Loucy (cell line): ENCODE data around the gene ACP3.
A peak's percentile ranks its signal among the peaks of the same experiment; 100 is the strongest.
"Not testable (repeated sequence)": the region's sequence is repeated elsewhere in the genome, so short reads cannot be mapped to it uniquely, and the experiment has no call there.

Source experiments
- H2AFZ ChIP-seq: fragments of 200-600 bp; sonication (generic); 2 replicates; pipeline ENCODE4 v1.6.0; 2016; ENCODE audit warnings: antibody characterized with exemption, mild to moderate bottlenecking, low read length, moderate library complexity
- H3F3A ChIP-seq: fragments of 200-600 bp; 2 replicates; pipeline ENCODE4 v1.6.0; 2016; ENCODE audit warnings: antibody characterized with exemption, low read depth, mild to moderate bottlenecking
- H3K27me3 ChIP-seq: fragments of 200-600 bp; sonication (generic); 2 replicates; pipeline ENCODE4 v1.6.1; 2014; ENCODE audit warnings: low read length, mild to moderate bottlenecking; ENCODE audit not compliant: insufficient read depth, poor library complexity, severe bottlenecking
- H3K36me3 ChIP-seq: fragments of 200-600 bp; sonication (generic); 2 replicates; pipeline ENCODE4 v1.6.1; 2016; ENCODE audit warnings: low read length; ENCODE audit not compliant: insufficient read depth
- H3K4me1 ChIP-seq: fragments of 200-600 bp; sonication (generic); 2 replicates; pipeline ENCODE4 v1.5.1; 2014; ENCODE audit warnings: low read length, mild to moderate bottlenecking; ENCODE audit not compliant: insufficient read depth, poor library complexity, severe bottlenecking
- H3K4me2 ChIP-seq: fragments of 200-600 bp; sonication (generic); 2 replicates; pipeline ENCODE4 v1.6.0; 2014; ENCODE audit warnings: antibody characterized with exemption, low read length, low read depth, mild to moderate bottlenecking; ENCODE audit not compliant: poor library complexity, severe bottlenecking
- H3K4me3 ChIP-seq: fragments of 200-600 bp; sonication (generic); 2 replicates; pipeline ENCODE4 v1.5.1; 2014; ENCODE audit warnings: low read length, mild to moderate bottlenecking, mixed read lengths; ENCODE audit not compliant: poor library complexity, severe bottlenecking
- H3K79me2 ChIP-seq: fragments of 200-600 bp; sonication (generic); 2 replicates; pipeline ENCODE4 v1.6.1; 2014; ENCODE audit warnings: low read length; ENCODE audit not compliant: insufficient read depth
- H3K9ac ChIP-seq: fragments of 200-600 bp; sonication (generic); 2 replicates; pipeline ENCODE4 v1.6.0; 2014; ENCODE audit warnings: mild to moderate bottlenecking, low read depth, low read length, moderate library complexity; ENCODE audit not compliant: poor library complexity, severe bottlenecking
- H3K9me2 ChIP-seq: fragments of 200-600 bp; sonication (generic); replicated peaks from 2 replicates; pipeline ENCODE4 v1.6.1; 2016; ENCODE audit warnings: low read depth, low read length, mixed read lengths
- H3K9me3 ChIP-seq: fragments of 200-600 bp; sonication (generic); 2 replicates; pipeline ENCODE4 v1.6.1; 2014; ENCODE audit warnings: mild to moderate bottlenecking, antibody characterized with exemption, low read length, low read depth; ENCODE audit not compliant: insufficient read depth
- H4K20me1 ChIP-seq: fragments of 200-600 bp; sonication (generic); 2 replicates; pipeline ENCODE4 v1.6.0; 2014; ENCODE audit warnings: antibody characterized with exemption, low read length, mild to moderate bottlenecking; ENCODE audit not compliant: insufficient read depth, poor library complexity, severe bottlenecking
- CTCF ChIP-seq: fragments of 200-600 bp; sonication (generic); conservative IDR thresholded peaks from 2 replicates; pipeline ENCODE4 v1.5.1; 2014; ENCODE audit warnings: mild to moderate bottlenecking, antibody characterized with exemption, low read length
- EZH2phosphoT487 ChIP-seq: fragments of 200-600 bp; IDR thresholded peaks from 2 replicates; pipeline ENCODE4 v1.6.1; 2018; ENCODE audit warnings: antibody characterized with exemption, mild to moderate bottlenecking, moderate library complexity, borderline replicate concordance

Gene ACP3

GRCh38 chr3:132396255-132396654 lies 79.0 kb downstream of the ACP3 start:
- Histone ChIP-seq H3K27me3 (no peaks in the 10 kb centered on the region), H3K9ac (no peak overlapping the region), H3K9me3 (no peaks in the 10 kb centered on the region), H3F3A (no peaks in the 10 kb centered on the region), H3K4me3 (no peak overlapping the region), H4K20me1 (no peaks in the 10 kb centered on the region), H3K36me3 (no peaks in the 10 kb centered on the region), H3K4me2 (no peak overlapping the region), H3K4me1 (no peaks in the 10 kb centered on the region), H3K79me2 (no peaks in the 10 kb centered on the region), H2AFZ (no peak overlapping the region), H3K9me2 (no peaks in the 10 kb centered on the region)
- no peak for TF ChIP-seq EZH2phosphoT487
- TF ChIP-seq CTCF: no peak

GRCh38 chr3:132396776-132397175 lies 79.6 kb downstream of the ACP3 start:
- H3K4me1 ChIP-seq, H3F3A ChIP-seq, H3K4me2 ChIP-seq, H3K9me2 ChIP-seq, H3K27me3 ChIP-seq, H3K36me3 ChIP-seq, H2AFZ ChIP-seq, H4K20me1 ChIP-seq, H3K4me3 ChIP-seq, H3K79me2 ChIP-seq, H3K9me3 ChIP-seq, H3K9ac ChIP-seq: not testable (repeated sequence)

GRCh38 chr3:132399054-132399929 lies 82.1 kb downstream of the ACP3 start:
- Histone ChIP-seq H3K9ac (no peak overlapping the region), H3F3A (no peaks in the 10 kb centered on the region), H3K27me3 (no peaks in the 10 kb centered on the region), H3K79me2 (no peaks in the 10 kb centered on the region), H3K9me3 (no peaks in the 10 kb centered on the region), H3K4me1 (no peaks in the 10 kb centered on the region), H3K9me2 (no peaks in the 10 kb centered on the region), H2AFZ (0 out of 2 replicates have a peak overlapping the region, but pooled peaks have one; percentile 8), H3K36me3 (no peaks in the 10 kb centered on the region), H4K20me1 (no peaks in the 10 kb centered on the region), H3K4me2 (no peak overlapping the region), H3K4me3 (no peak overlapping the region)
- no peak for TF ChIP-seq EZH2phosphoT487
- TF ChIP-seq CTCF: peak; percentile 97

- Histone ChIP-seq H3K36me3 (no peaks in the 10 kb centered on the region), H3K9ac (no peak overlapping the region), H3F3A (no peaks in the 10 kb centered on the region), H3K79me2 (no peaks in the 10 kb centered on the region), H3K27me3 (no peaks in the 10 kb centered on the region), H3K4me2 (no peak overlapping the region), H3K9me3 (no peaks in the 10 kb centered on the region), H3K9me2 (no peaks in the 10 kb centered on the region), H3K4me3 (no peak overlapping the region), H2AFZ (no peak overlapping the region), H4K20me1 (no peaks in the 10 kb centered on the region), H3K4me1 (peaks cover 6% of the 10 kb centered on the region)
- no peak for TF ChIP-seq EZH2phosphoT487
- TF ChIP-seq CTCF: no peak
Observed at GRCh38 chr3:132401255-132401654, 84.0 kb downstream of the ACP3 start.
